K562 (cell line): ENCODE data around the gene C1orf198. TPM values are rescaled to one million over a fixed set of nuclear protein-coding genes. Genes with fewer than 3 reads are reported as not detected.

Source experiments
- ATAC-seq: fragments of 200-7000 bp; cut with Tn5 transposase; 3 replicates; pipeline ENCODE4 v1.9.1; 2020; ENCODE audit warnings: moderate library complexity
- BruUV-seq: library from RNA; stranded (reverse); fragments of 400-500 nt; replicated peaks from 2 replicates; lab custom pipeline; 2021; lab: Mats Ljungman, UMichigan
- CTCF ChIA-PET: fragments of 300-600 bp; formaldehyde crosslinking; extraction: SDS; loops from one replicate; lab custom pipeline; 2021; ENCODE audit warnings: low intra/inter-chr PET ratio; lab: Yijun Ruan, JAX
- POLR2A ChIA-PET: fragments of 300-600, 350-650 bp; sonication (Branson Sonifier 250); formaldehyde crosslinking; extraction: SDS; loops from one replicate; lab custom pipeline; 2021; ENCODE audit warnings: antibody characterized with exemption, inconsistent platforms; lab: Yijun Ruan, JAX
- DNase-seq, 4 experiments: peaks; one replicate each; pipeline versions ENCODE4 v3.0.0 to v3.0.0-alpha.2; 2011 to 2018; ENCODE audit warnings: low spot score in 3 of 4, mixed read lengths in 3 of 4; ENCODE audit errors: extremely low read depth in 1 of 4
- FAIRE-seq: peaks from 2 replicates; lab custom pipeline; 2011; peaks lifted over from hg19 to GRCh38; lab: Jason Lieb, UNC
- H2AFZ ChIP-seq: 2 replicates; pipeline ENCODE4 v1.6.0; 2011; ENCODE audit warnings: low read depth, low read length, control low read depth, inconsistent platforms
- H3K27ac ChIP-seq: fragments of 200-600 bp; 3 replicates; pipeline ENCODE4 v1.8.0; 2011; ENCODE audit warnings: low read depth, mild to moderate bottlenecking, control low read depth, inconsistent platforms, low read length, moderate library complexity, mixed read lengths; ENCODE audit errors: extremely low read depth
- H3K27me3 ChIP-seq, 2 experiments: fragments of 300-600 bp in 1 of 2; 2 replicates in 1 of 2; 3 replicates in 1 of 2; pipeline versions ENCODE4 v1.6.0 to v1.8.0; 2011; ENCODE audit warnings: inconsistent platforms in 2 of 2, low read length in 2 of 2, mild to moderate bottlenecking in 1 of 2, mixed read lengths in 1 of 2, moderate library complexity in 1 of 2; ENCODE audit not compliant: control insufficient read depth in 2 of 2, insufficient read depth in 2 of 2
- H3K36me3 ChIP-seq: fragments of 300-600 bp; 3 replicates; pipeline ENCODE4 v1.8.0; 2011; ENCODE audit warnings: mild to moderate bottlenecking, low read length, inconsistent platforms; ENCODE audit not compliant: control insufficient read depth, insufficient read depth
- H3K4me1 ChIP-seq, 2 experiments: fragments of 200-600 bp in 1 of 2; replicated peaks in 1 of 2; 2 replicates in 1 of 2; 3 replicates in 1 of 2; pipeline versions ENCODE4 v1.5.1 to v1.8.0; 2011; ENCODE audit warnings: inconsistent platforms in 2 of 2, low read length in 2 of 2, mild to moderate bottlenecking in 1 of 2, mixed read lengths in 1 of 2, moderate library complexity in 1 of 2; ENCODE audit not compliant: control insufficient read depth in 2 of 2, insufficient read depth in 2 of 2
- H3K4me2 ChIP-seq: 2 replicates; pipeline ENCODE4 v1.6.1; 2011; ENCODE audit warnings: low read length, control low read depth, inconsistent platforms, mixed read lengths; ENCODE audit not compliant: insufficient read depth
- H3K4me3 ChIP-seq: fragments of 200-600 bp; sonication (generic), shearing (Covaris generic); 2 replicates; pipeline ENCODE4 v1.5.1; 2016; ENCODE audit warnings: control low read depth, inconsistent platforms
- H3K79me2 ChIP-seq: fragments of 200-600 bp; 3 replicates; pipeline ENCODE4 v1.8.0; 2011; ENCODE audit warnings: low read length, inconsistent platforms; ENCODE audit not compliant: control insufficient read depth, insufficient read depth
- H3K9ac ChIP-seq, 2 experiments: 2 replicates each; pipeline versions ENCODE4 v1.6.0 to v1.6.1; 2011; ENCODE audit warnings: low read depth in 2 of 2, low read length in 2 of 2, control low read depth in 1 of 2, inconsistent platforms in 1 of 2, mild to moderate bottlenecking in 1 of 2, mixed read lengths in 1 of 2; ENCODE audit not compliant: insufficient read depth in 1 of 2
- H3K9me1 ChIP-seq: one replicate; pipeline ENCODE4 v1.6.0; 2011; ENCODE audit warnings: inconsistent platforms, mild to moderate bottlenecking, low read length, moderate library complexity; ENCODE audit not compliant: control insufficient read depth, insufficient read depth
- H3K9me3 ChIP-seq: replicated peaks from 2 replicates; pipeline ENCODE4 v1.5.1; 2011; ENCODE audit warnings: low read depth, low read length, inconsistent platforms; ENCODE audit not compliant: control insufficient read depth, insufficient read depth
- H4K20me1 ChIP-seq: replicated peaks from 2 replicates; pipeline ENCODE4 v1.6.1; 2011; ENCODE audit warnings: low read length, inconsistent platforms, mixed read lengths; ENCODE audit not compliant: control insufficient read depth, insufficient read depth
- ARID1B ChIP-seq: fragments of 450-650 bp; IDR thresholded peaks from 2 replicates; pipeline ENCODE4 v1.6.1; 2016; ENCODE audit warnings: antibody characterized with exemption, mild to moderate bottlenecking, inconsistent platforms
- ATF3 ChIP-seq, 2 experiments: fragments of 450-650 bp in 1 of 2; sonication (generic) in 1 of 2; formaldehyde crosslinking in 1 of 2; IDR thresholded peaks in 1 of 2; conservative IDR thresholded peaks in 1 of 2; 2 replicates each; pipeline versions ENCODE4 v1.6.1 to v1.8.1; 2016 to 2023; ENCODE audit warnings: mild to moderate bottlenecking in 2 of 2, moderate library complexity in 2 of 2, inconsistent platforms in 1 of 2, missing genetic modification reagents in 1 of 2
- BACH1 ChIP-seq: fragments of 200-800 bp; sonication (Bioruptor generic); IDR thresholded peaks from 2 replicates; pipeline ENCODE4 v1.6.1; 2016; ENCODE audit warnings: missing genetic modification characterization, missing compliant biosample characterization
- C11orf30 ChIP-seq: fragments of 450-650 bp; IDR thresholded peaks from 2 replicates; pipeline ENCODE4 v1.6.1; 2016; ENCODE audit warnings: low read depth, mild to moderate bottlenecking
- CREM ChIP-seq: IDR thresholded peaks from 2 replicates; pipeline ENCODE4 v1.6.1; 2014; ENCODE audit warnings: antibody characterized with exemption, low read depth
- DPF2 ChIP-seq: fragments of 450-650 bp; IDR thresholded peaks from 2 replicates; pipeline ENCODE4 v1.6.1; 2016
- HDAC1 ChIP-seq, 2 experiments: fragments of 450-650 bp; IDR thresholded peaks; 2 replicates each; pipeline ENCODE4 v1.6.1; 2016 to 2017; ENCODE audit warnings: inconsistent platforms in 1 of 2, mild to moderate bottlenecking in 1 of 2, moderate library complexity in 1 of 2
- JUND ChIP-seq, 2 experiments: IDR thresholded peaks; 2 replicates in 1 of 2; 3 replicates in 1 of 2; pipeline ENCODE4 v1.6.1; 2011; ENCODE audit warnings: borderline replicate concordance in 2 of 2, low read depth in 2 of 2, low read length in 2 of 2, improper control_type of control experiment in 1 of 2, missing biosample characterization in 1 of 2, missing genetic modification characterization in 1 of 2, missing genetic modification reagents in 1 of 2
- MAFF ChIP-seq: IDR thresholded peaks from 2 replicates; pipeline ENCODE4 v1.6.1; 2012; ENCODE audit warnings: low read length, improper control_type of control experiment
- MAFG ChIP-seq: fragments of 450-650 bp; conservative IDR thresholded peaks from 2 replicates; pipeline ENCODE4 v1.6.1; 2016; ENCODE audit warnings: missing genetic modification characterization, missing compliant biosample characterization
- MAFK ChIP-seq: IDR thresholded peaks from 2 replicates; pipeline ENCODE4 v1.6.1; 2011; ENCODE audit warnings: low read length, improper control_type of control experiment
- NFE2 ChIP-seq: IDR thresholded peaks from 2 replicates; pipeline ENCODE4 v1.6.1; 2014; ENCODE audit warnings: antibody characterized with exemption, low read depth
- NFE2L1 ChIP-seq: fragments of 450-650 bp; IDR thresholded peaks from 2 replicates; pipeline ENCODE4 v1.6.1; 2016; ENCODE audit warnings: missing genetic modification characterization, low read depth, mild to moderate bottlenecking, missing compliant biosample characterization, moderate library complexity, borderline replicate concordance
- SMARCA4 ChIP-seq: fragments of 450-650 bp; IDR thresholded peaks from 2 replicates; pipeline ENCODE4 v1.6.1; 2016
- TBP ChIP-seq: optimal IDR thresholded peaks from 2 replicates; pipeline ENCODE3; 2011; ENCODE audit warnings: low read depth, low read length, improper control_type of control experiment
- ZNF316 ChIP-seq: fragments of 450-650 bp; IDR thresholded peaks from 2 replicates; pipeline ENCODE4 v1.6.1; 2016
- WGBS: fragments of 100-300 bp; shearing (Covaris generic); methylation state at CpG from one replicate; pipeline ENCODE4 v1.1.6; 2016; ENCODE audit warnings: low coverage, mixed read lengths; ENCODE audit not compliant: insufficient coverage; ENCODE audit errors: missing lambda C conversion rate; 5-methylcytosine and 5-hydroxymethylcytosine counted together
- in situ Hi-C: fragments of 300-500 bp; cut with MboI; formaldehyde crosslinking; loops from 4 replicates; pipeline ENCODE4 v1.15.0; 2018; ENCODE audit warnings: inconsistent platforms, mixed read lengths
- intact Hi-C: fragments of 100-400 bp; cut with micrococcal nuclease; formaldehyde crosslinking; loops from 2 replicates; pipeline ENCODE4 v1.14.2; 2022
- polyA plus RNA-seq, 8 experiments: library from polyadenylated mRNA; depleted of rRNA in 4 of 8; stranded (reverse) in 5 of 8; unstranded in 3 of 8; fragments of >200 nt; fragmentation: Nextera tagmentation in 2 of 8; fragmentation: Illumina TruSeq in 1 of 8; extraction: Ambion mirVana in 2 of 8; extraction: Trizol in 1 of 8; gene quantifications; 2 replicates each; pipeline versions ENCODE4 v1.2.1 to v1.2.3, GENCODE V29; 2011 to 2014; ENCODE audit warnings: inconsistent platforms in 1 of 8, missing spikeins in 1 of 8
- total RNA-seq, 7 experiments: library from RNA; depleted of rRNA in 6 of 7; stranded (reverse); fragments of >200 nt in 6 of 7; fragmentation: Illumina TruSeq in 2 of 7; extraction: Trizol in 2 of 7; gene quantifications; 2 replicates each; pipeline versions ENCODE4 v1.2.1 to v1.2.3, GENCODE V29; 2011 to 2021; ENCODE audit warnings: low replicate concordance in 1 of 7

Gene C1orf198
- total and polyA plus RNA-seq, 9 of the 15 experiments (the other 6 are each of a cell fraction or from before 2014, with no cell fraction given) = 2.0 to 15.1 (median 10.4) TPM

GRCh38 chr1:230855886-230856285 lies 12.4 kb downstream of the C1orf198 start:
- ATAC-seq (peak; percentile 48; the same call in 2 of the 3 replicates), DNase-seq (peak in 2 of 4 experiments; percentile 31 to 38), FAIRE-seq (peak; percentile 75)
- POLR2A ChIA-PET = interaction anchor here (0.6 to 1.2 kb wide), 6 partner anchors 11 to 63 kb away, joined by 3 read pairs; no protein-coding TSS in a partner anchor
- Histone ChIP-seq H3K27ac (no peak overlapping the region), H4K20me1 (no peaks in the 10 kb centered on the region), H3K4me2 (0 out of 2 replicates have a peak overlapping the region, but pooled peaks have one; percentile 7), H3K9me1 (no peaks in the 10 kb centered on the region), H3K27me3 (no peaks in the 10 kb centered on the region), H3K36me3 (no peaks in the 10 kb centered on the region; the same call in 2 of the 3 replicates), H2AFZ (no peak overlapping the region), H3K4me1 (peaks cover 4 to 8% of the 10 kb centered on the region in 2 experiments; a peak in 3 of 5 replicates), H3K4me3 (no peak overlapping the region), H3K9me3 (no peaks in the 10 kb centered on the region), H3K9ac (no peak overlapping the region), H3K79me2 (no peaks in the 10 kb centered on the region)
- intact Hi-C loops (no loop called here), in situ Hi-C loops (no loop called here)
- CTCF ChIA-PET = no interaction called here
- no TSS peak for BruUV-seq
- TF ChIP-seq ARID1B (0 out of 2 replicates have a peak, but pooled peaks have one; percentile 13), MAFK (peak; percentile 84), ZNF316 (peak; percentile 96), NFE2L1 (tag) (peak; percentile 87), C11orf30 (peak; percentile 94), HDAC1 (IDR thresholded peaks at IDR 0.05) (no peak), DPF2 (peak; percentile 34; the same call in 1 of the 2 replicates), BACH1 (peak; percentile 43; the same call in 1 of the 2 replicates), TBP (no peak), JUND (IDR thresholded peaks at IDR 0.05; ENCODE audit: borderline replicate concordance, low read depth, low read length) (peak; percentile 16; the same call in 1 of the 2 replicates), JUND (tag; IDR thresholded peaks at IDR 0.05; ENCODE audit: borderline replicate concordance, low read depth, low read length) (no peak; the same call in 2 of the 3 replicates), CREM (no peak), MAFF (peak; percentile 92), ATF3 (IDR thresholded peaks at IDR 0.05) (peak; percentile 18; the same call in 1 of the 2 replicates), ATF3 (CRISPR knock-in tag; conservative IDR thresholded peaks at IDR 0.05) (no peak), SMARCA4 (peak; percentile 67), MAFG (tag) (peak; percentile 95), NFE2 (peak; percentile 91)
- WGBS = 32% methylated on average over 4 of the region's 4 CpGs
